KMS-11 (cell line): ENCODE results near the gene F3.

Source experiments
- H2AFZ ChIP-seq: fragments of 200-600 bp; sonication (generic); 2 replicates; pipeline ENCODE4 v1.6.1; 2016; ENCODE audit warnings: antibody characterized with exemption, mixed run types, low read depth
- H3K27ac ChIP-seq: fragments of 200-600 bp; sonication (generic); 2 replicates; pipeline ENCODE4 v1.6.1; 2016; ENCODE audit warnings: mild to moderate bottlenecking, mixed run types
- H3K27me3 ChIP-seq: fragments of 200-600 bp; sonication (generic); 2 replicates; pipeline ENCODE4 v1.6.1; 2017; ENCODE audit warnings: mild to moderate bottlenecking, low read depth, mixed run types, moderate library complexity; ENCODE audit not compliant: insufficient read depth
- H3K36me3 ChIP-seq: fragments of 200-600 bp; sonication (generic); 2 replicates; pipeline ENCODE4 v1.6.1; 2017; ENCODE audit warnings: mild to moderate bottlenecking, mixed run types; ENCODE audit not compliant: insufficient read depth
- H3K4me1 ChIP-seq: fragments of 200-600 bp; sonication (generic); 2 replicates; pipeline ENCODE4 v1.6.1; 2016; ENCODE audit warnings: mild to moderate bottlenecking, low read depth, mixed run types; ENCODE audit not compliant: poor library complexity, severe bottlenecking
- H3K4me2 ChIP-seq: fragments of 200-600 bp; sonication (generic); 2 replicates; pipeline ENCODE4 v1.7.0; 2016; ENCODE audit warnings: mild to moderate bottlenecking, mixed run types
- H3K4me3 ChIP-seq: fragments of 200-600 bp; sonication (generic); IDR thresholded peaks from 2 replicates; pipeline ENCODE4 v1.6.1; 2017; ENCODE audit warnings: low read depth, low read length, mixed read lengths; ENCODE audit not compliant: insufficient read depth
- H3K79me2 ChIP-seq: fragments of 200-600 bp; sonication (generic); 2 replicates; pipeline ENCODE4 v1.6.1; 2016; ENCODE audit warnings: low read depth, mixed run types; ENCODE audit not compliant: insufficient read depth
- H3K9ac ChIP-seq: fragments of 200-600 bp; sonication (generic); 2 replicates; pipeline ENCODE4 v1.6.1; 2016; ENCODE audit warnings: mild to moderate bottlenecking, mixed run types
- H4K20me1 ChIP-seq: fragments of 200-600 bp; sonication (generic); 2 replicates; pipeline ENCODE4 v1.6.1; 2016; ENCODE audit warnings: mild to moderate bottlenecking, mixed run types; ENCODE audit not compliant: insufficient read depth
- TF ChIP-seq, protein P1 (sequence below): fragments of 200-600 bp; sonication (generic); conservative IDR thresholded peaks from 2 replicates; pipeline ENCODE4 v1.6.1; 2017; ENCODE audit warnings: low read depth, mild to moderate bottlenecking, antibody characterized with exemption, low read length, moderate library complexity, mixed read lengths

F3 gene

DNA sequence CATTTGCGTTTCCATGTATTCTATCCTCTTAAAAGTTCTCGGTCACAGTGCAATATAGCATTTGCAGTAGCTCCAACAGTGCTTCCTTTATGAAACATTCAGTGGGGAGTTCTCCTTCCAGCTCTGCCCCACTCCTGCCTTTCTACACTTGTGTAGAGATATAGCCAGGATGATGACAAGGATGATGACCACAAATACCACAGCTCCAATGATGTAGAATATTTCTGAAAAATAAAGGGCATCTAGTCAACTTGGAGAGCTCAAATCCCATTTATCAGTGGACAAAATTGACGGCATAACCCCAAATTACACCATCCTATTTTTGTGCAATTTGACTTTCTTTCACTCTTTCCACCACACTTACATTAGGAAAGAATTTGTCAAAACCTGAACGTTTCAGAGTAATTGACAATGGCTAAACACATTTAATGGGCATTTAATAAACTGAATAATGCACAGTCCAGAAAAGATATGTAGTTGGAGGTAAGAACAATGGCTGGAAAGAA is 11.1 kb downstream of the F3 start:
- H3K27ac ChIP-seq: no peak overlapping the region
- TF ChIP-seq, protein P1, sequence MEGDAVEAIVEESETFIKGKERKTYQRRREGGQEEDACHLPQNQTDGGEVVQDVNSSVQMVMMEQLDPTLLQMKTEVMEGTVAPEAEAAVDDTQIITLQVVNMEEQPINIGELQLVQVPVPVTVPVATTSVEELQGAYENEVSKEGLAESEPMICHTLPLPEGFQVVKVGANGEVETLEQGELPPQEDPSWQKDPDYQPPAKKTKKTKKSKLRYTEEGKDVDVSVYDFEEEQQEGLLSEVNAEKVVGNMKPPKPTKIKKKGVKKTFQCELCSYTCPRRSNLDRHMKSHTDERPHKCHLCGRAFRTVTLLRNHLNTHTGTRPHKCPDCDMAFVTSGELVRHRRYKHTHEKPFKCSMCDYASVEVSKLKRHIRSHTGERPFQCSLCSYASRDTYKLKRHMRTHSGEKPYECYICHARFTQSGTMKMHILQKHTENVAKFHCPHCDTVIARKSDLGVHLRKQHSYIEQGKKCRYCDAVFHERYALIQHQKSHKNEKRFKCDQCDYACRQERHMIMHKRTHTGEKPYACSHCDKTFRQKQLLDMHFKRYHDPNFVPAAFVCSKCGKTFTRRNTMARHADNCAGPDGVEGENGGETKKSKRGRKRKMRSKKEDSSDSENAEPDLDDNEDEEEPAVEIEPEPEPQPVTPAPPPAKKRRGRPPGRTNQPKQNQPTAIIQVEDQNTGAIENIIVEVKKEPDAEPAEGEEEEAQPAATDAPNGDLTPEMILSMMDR: no peak
- H3K27me3 ChIP-seq: no peaks in the 10 kb centered on the region
- no peaks in the 10 kb centered on the region for H3K4me1 ChIP-seq
- H3K36me3 ChIP-seq: no peaks in the 10 kb centered on the region
- H3K4me3 ChIP-seq: no peak overlapping the region
- no peaks in the 10 kb centered on the region for H4K20me1 ChIP-seq
- no peaks in the 10 kb centered on the region for H3K79me2 ChIP-seq
- H3K4me2 ChIP-seq: no peak overlapping the region
- H2AFZ ChIP-seq: no peak overlapping the region
- no peak overlapping the region for H3K9ac ChIP-seq

DNA sequence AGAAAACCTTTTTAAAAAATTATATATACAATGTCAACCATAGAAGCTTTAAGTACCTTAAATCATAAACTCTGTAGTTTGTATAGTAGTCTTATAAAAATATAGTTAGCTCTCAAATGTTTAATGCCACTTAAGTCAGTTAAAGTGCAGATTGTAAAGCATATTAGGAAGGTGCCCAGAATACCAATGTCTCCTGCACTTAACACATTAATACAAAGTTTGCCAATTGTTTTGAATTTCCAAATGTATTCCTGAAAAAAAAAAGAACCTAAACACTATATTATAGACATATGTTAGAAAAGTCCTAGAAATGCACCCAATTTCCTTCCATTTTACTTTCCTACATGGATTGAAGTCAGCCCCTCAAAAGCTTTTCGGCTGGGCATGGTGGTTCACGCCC is 12.1 kb downstream of the F3 start:
- no peaks in the 10 kb centered on the region for H3K4me1 ChIP-seq
- no peaks in the 10 kb centered on the region for H3K27me3 ChIP-seq
- no peaks in the 10 kb centered on the region for H3K36me3 ChIP-seq
- no peak overlapping the region for H3K4me2 ChIP-seq
- no peak overlapping the region for H2AFZ ChIP-seq
- H3K9ac ChIP-seq: no peak overlapping the region
- H3K27ac ChIP-seq: no peak overlapping the region
- no peaks in the 10 kb centered on the region for H4K20me1 ChIP-seq
- no peak overlapping the region for H3K4me3 ChIP-seq
- H3K79me2 ChIP-seq: no peaks in the 10 kb centered on the region
- TF ChIP-seq, protein P1: no peak

DNA sequence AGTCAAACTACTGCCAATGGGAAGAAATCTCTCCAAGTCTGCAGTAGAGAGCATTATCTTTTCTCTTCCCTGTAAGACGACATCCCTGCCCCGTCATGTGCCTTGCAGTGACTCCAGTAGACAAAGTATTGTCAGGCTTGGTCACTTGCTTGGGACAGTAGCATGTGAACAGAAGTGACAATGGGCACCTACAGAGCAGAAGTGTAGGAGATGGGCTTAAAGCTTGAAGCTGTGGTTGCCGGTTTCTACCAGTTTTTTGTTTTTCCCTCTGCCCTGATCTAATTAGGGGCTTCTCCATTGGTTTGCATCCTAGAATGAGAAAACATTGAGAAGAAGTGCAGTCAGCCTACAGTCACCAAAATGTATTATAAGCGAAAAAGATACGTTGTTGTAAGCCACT is 12.7 kb downstream of the F3 start:
- Histone ChIP-seq H3K4me1 (no peaks in the 10 kb centered on the region), H4K20me1 (no peaks in the 10 kb centered on the region), H3K36me3 (no peaks in the 10 kb centered on the region), H3K27me3 (no peaks in the 10 kb centered on the region), H3K9ac (no peak overlapping the region), H3K4me2 (no peak overlapping the region), H3K4me3 (no peak overlapping the region), H3K27ac (no peak overlapping the region), H2AFZ (no peak overlapping the region), H3K79me2 (no peaks in the 10 kb centered on the region)
- TF ChIP-seq, protein P1: no peak

DNA sequence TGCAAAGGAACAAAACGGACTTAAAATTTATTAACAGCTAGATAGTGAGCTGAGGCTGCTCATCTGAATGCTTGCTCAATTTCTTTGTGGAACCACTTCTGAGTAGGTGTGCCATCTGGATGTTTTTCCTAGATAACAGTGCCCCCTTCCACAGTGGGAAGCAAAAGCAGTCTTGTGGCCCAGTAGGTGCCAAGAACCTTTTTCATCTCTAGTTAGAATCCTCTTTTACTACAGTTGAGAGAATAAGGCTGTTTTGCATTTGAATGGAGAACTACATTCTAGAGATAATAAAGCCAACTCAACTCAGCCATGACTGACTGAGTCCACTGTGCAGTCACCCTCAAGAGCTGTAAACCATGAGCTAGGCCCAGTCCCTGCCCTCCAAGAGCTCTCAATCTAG is 13.3 kb downstream of the F3 start:
- H3K27ac ChIP-seq: no peak overlapping the region
- no peaks in the 10 kb centered on the region for H3K4me1 ChIP-seq

More for the DNA sequence above, 13.3 kb downstream of the F3 start:
- H4K20me1 ChIP-seq: no peaks in the 10 kb centered on the region
- no peaks in the 10 kb centered on the region for H3K36me3 ChIP-seq
- no peak overlapping the region for H3K4me2 ChIP-seq
- TF ChIP-seq, protein P1: no peak
- H3K9ac ChIP-seq: no peak overlapping the region
- no peak overlapping the region for H2AFZ ChIP-seq
- H3K27me3 ChIP-seq: no peaks in the 10 kb centered on the region
- H3K4me3 ChIP-seq: no peak overlapping the region
- no peaks in the 10 kb centered on the region for H3K79me2 ChIP-seq
